Activated B cell treated with CpG ODN at 0.5 μM for 24 hours (primary cell): ENCODE results near the gene RNF212B. TPM values are rescaled to one million over a fixed set of nuclear protein-coding genes. Genes with fewer than 3 reads are reported as not detected.

Source experiments
- ATAC-seq: fragments of 200-7000 bp; cut with Tn5 transposase; one replicate; pipeline ENCODE4 v1.10.0; 2021; ENCODE audit warnings: low read depth, mild to moderate bottlenecking, moderate library complexity
- CTCF ChIA-PET: fragments of 350-600 bp; sonication (Branson Sonifier 250); formaldehyde crosslinking; loops from one replicate; lab custom pipeline; 2021; ENCODE audit warnings: antibody characterized with exemption; lab: Charles Lee
- POLR2A ChIA-PET: fragments of 350-600 bp; sonication (Branson Sonifier 250); formaldehyde crosslinking; loops from one replicate; lab custom pipeline; 2021; ENCODE audit warnings: antibody characterized with exemption; lab: Charles Lee
- DNase-seq: peaks from one replicate; pipeline ENCODE4 v3.0.0; 2022
- H3K27ac Mint-ChIP-seq: one replicate; pipeline ENCODE4 v1.8.0; 2020; ENCODE audit warnings: mixed read lengths
- H3K27me3 Mint-ChIP-seq: one replicate; pipeline ENCODE4 v1.8.0; 2021; ENCODE audit warnings: mixed read lengths
- H3K36me3 Mint-ChIP-seq: one replicate; pipeline ENCODE4 v1.8.0; 2021; ENCODE audit warnings: low read depth, mixed read lengths
- H3K4me1 Mint-ChIP-seq: one replicate; pipeline ENCODE4 v1.8.0; 2021; ENCODE audit warnings: mixed read lengths
- H3K4me3 Mint-ChIP-seq: one replicate; pipeline ENCODE4 v1.8.0; 2020; ENCODE audit warnings: mild to moderate bottlenecking, mixed read lengths
- H3K9me3 Mint-ChIP-seq: one replicate; pipeline ENCODE4 v1.8.0; 2020; ENCODE audit warnings: mixed read lengths
- intact Hi-C: fragments of 100-400 bp; cut with micrococcal nuclease; formaldehyde crosslinking; loops from one replicate; pipeline ENCODE4 v1.15.1; 2024
- total RNA-seq: library from RNA; stranded (reverse); gene quantifications from 2 replicates; pipeline ENCODE4 v1.2.3, GENCODE V29; 2022
- TF ChIP-seq, protein P1 (sequence below): fragments of 200-600 bp; IDR thresholded peaks from one replicate; pipeline ENCODE4 v1.8.0; 2022; ENCODE audit warnings: antibody characterized with exemption, mild to moderate bottlenecking

RNF212B gene
- total RNA-seq, 1 donor from 2014 or later = not detected

DNA sequence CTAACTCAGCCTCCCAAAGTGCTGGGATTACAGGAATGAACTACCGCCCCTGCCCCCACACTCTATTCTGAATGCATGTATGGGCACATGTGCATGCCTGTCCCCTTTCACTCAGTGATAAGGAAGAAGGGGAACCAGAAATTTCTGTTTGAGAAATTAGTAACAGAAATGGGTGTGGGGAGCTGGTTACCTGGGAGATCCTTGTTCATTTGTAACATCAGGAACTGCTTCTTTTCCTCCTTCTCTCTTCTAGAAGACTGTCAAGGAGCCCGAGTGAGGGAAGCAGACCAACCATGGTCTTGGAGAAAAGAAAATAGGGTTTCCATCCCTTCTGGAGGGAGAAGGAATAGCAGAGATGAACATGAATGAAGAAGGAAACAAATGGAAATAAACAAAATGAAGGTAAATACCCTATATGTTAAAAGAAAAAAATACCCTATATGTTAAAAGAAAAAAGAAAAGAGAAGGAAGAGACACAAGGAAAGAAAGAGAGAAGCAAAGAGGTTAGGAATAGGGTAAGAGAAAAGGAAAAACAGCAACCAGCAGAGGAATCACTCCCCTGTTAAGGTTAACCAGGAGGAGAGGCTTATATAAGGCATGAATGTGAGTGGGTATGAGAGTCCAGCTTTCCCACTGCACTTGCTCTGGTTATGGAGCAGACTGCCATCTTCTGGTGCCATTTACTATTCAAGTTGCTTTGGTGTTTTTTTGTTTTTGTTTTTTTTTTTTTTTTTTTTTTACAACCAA lies 61.6 kb downstream of the RNF212B start:
- ATAC-seq (no peak), DNase-seq (no peak)
- Mint-ChIP-seq H3K36me3 (peaks cover 27% of the 10 kb centered on the region), H3K4me1 (peaks cover 31% of the 10 kb centered on the region), H3K4me3 (peak overlapping the region; percentile 17), H3K27me3 (no peaks in the 10 kb centered on the region), H3K9me3 (no peaks in the 10 kb centered on the region), H3K27ac (peak overlapping the region; percentile 26)
- POLR2A ChIA-PET = interaction anchor here (0.6 to 14.2 kb wide), 5 partner anchors 10 to 234 kb away, joined by 5 to 339 read pairs (median 11); partner anchors contain the start of genes HOMEZ and PABPN1
- CTCF ChIA-PET = interaction anchor here (0.5 to 1.4 kb wide), 2 partner anchors 81 to 178 kb away, joined by 3 to 5 read pairs; no protein-coding TSS in a partner anchor
- intact Hi-C loops = loop anchor here (1.0 to 5.0 kb wide), 2 partner anchors 34 to 222 kb away; no protein-coding TSS in a partner anchor
- TF ChIP-seq, protein P1, sequence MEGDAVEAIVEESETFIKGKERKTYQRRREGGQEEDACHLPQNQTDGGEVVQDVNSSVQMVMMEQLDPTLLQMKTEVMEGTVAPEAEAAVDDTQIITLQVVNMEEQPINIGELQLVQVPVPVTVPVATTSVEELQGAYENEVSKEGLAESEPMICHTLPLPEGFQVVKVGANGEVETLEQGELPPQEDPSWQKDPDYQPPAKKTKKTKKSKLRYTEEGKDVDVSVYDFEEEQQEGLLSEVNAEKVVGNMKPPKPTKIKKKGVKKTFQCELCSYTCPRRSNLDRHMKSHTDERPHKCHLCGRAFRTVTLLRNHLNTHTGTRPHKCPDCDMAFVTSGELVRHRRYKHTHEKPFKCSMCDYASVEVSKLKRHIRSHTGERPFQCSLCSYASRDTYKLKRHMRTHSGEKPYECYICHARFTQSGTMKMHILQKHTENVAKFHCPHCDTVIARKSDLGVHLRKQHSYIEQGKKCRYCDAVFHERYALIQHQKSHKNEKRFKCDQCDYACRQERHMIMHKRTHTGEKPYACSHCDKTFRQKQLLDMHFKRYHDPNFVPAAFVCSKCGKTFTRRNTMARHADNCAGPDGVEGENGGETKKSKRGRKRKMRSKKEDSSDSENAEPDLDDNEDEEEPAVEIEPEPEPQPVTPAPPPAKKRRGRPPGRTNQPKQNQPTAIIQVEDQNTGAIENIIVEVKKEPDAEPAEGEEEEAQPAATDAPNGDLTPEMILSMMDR = no peak

DNA sequence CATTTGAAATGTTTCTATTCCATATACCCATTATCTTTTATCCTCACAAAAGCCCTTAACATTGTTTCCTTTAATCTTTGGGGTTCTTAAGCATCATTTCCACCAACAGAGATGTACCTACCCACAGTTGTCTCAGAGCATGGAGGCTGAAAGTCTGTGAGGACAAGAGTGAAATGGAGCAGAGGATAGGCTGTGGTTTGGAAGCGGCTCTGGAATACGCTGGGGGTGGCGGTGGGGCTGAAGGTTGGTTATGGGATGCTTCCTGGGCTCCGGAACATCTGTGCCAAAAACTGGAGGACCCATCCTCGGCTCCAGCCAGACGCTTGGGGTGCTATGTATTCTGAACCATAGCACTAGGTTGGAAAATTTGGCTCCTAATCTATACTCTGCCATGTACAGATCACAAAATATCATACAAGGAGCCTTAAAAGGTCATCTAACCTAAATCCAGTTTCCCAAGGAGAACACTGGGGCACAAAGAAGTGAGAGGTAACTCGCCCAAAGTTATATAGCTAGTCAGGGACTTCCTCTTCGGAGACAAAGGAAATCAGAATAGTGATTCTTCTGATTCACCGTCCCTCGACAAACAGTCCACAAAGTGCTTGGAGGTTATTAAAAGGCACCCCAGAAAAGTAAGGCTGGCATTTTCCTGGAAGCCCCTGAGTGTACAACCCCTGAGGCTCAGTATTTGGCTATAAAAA lies 62.4 kb downstream of the RNF212B start:
- H3K4me1 Mint-ChIP-seq = peaks cover 27% of the 10 kb centered on the region
- peaks cover 27% of the 10 kb centered on the region for H3K36me3 Mint-ChIP-seq
- H3K4me3 Mint-ChIP-seq = peak overlapping the region; percentile 90
- ChIA-PET POLR2A (interaction anchor here (0.6 to 14.2 kb wide), 12 partner anchors 11 to 743 kb away, joined by 3 to 339 read pairs (median 6); partner anchors contain the start of genes ACIN1, C14orf119, HOMEZ and PABPN1), CTCF (interaction anchor here (1.4 to 3.6 kb wide), 4 partner anchors 14 to 179 kb away, joined by 5 to 38 read pairs (median 10); partner anchors contain the start of genes HOMEZ and PABPN1)
- ATAC-seq (no peak), DNase-seq (no peak)
- TF ChIP-seq, protein P1 = no peak
- no peaks in the 10 kb centered on the region for H3K9me3 Mint-ChIP-seq
- intact Hi-C loops = loop anchor here (1.0 to 10.0 kb wide), 11 partner anchors 35 to 1993 kb away; partner anchors contain the start of genes CHMP4A, OXA1L and RBM23
- peak overlapping the region; percentile 90 for H3K27ac Mint-ChIP-seq
- H3K27me3 Mint-ChIP-seq = no peaks in the 10 kb centered on the region

DNA sequence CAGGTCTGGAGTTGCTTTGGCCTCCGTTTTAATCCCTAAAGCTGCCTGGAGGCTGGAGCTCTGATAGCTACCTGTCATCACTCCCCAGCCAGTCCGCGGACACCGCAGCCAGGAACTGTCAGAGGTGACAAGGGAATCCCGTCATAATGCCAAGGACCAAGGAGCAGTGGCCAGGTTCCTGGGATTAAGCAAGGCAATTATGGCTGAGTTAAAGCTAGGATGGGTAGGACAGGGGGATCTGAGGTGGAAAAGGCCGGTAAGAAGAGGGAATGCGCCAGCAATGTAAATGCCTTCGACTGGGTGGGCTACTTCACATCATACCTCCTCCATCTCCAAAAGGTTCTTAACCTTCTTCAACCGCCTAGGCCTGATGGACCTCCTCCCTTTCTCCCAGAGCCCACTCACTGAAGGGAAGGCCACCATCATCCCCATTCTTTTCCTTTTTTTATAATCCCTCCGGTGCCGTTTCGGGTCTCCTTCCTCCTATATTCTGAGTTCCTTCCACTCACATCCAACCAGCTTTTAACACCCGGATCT lies 63.0 kb downstream of the RNF212B start:
- DNase-seq = peak; percentile 22
- POLR2A ChIA-PET = interaction anchor here (0.6 to 14.2 kb wide), 13 partner anchors 12 to 744 kb away, joined by 3 to 339 read pairs (median 5); partner anchors contain the start of genes ACIN1, C14orf119, HAUS4 and HOMEZ
- no peaks in the 10 kb centered on the region for H3K9me3 Mint-ChIP-seq
- peak overlapping the region; percentile 90 for H3K4me3 Mint-ChIP-seq
- ATAC-seq = no peak
- H3K27me3 Mint-ChIP-seq = no peaks in the 10 kb centered on the region
- peak overlapping the region; percentile 90 for H3K27ac Mint-ChIP-seq
- intact Hi-C loops = loop anchor here (1.0 to 10.0 kb wide), 16 partner anchors 7 to 1993 kb away; partner anchors contain the start of genes ACIN1, C14orf119, CHMP4A and HOMEZ
- CTCF ChIA-PET = interaction anchor here (0.8 to 3.6 kb wide), 6 partner anchors 8 to 206 kb away, joined by 3 to 38 read pairs (median 6); partner anchors contain the start of genes ACIN1, C14orf119, HOMEZ and PABPN1
- peaks cover 30% of the 10 kb centered on the region for H3K4me1 Mint-ChIP-seq
- TF ChIP-seq, protein P1 = no peak
- H3K36me3 Mint-ChIP-seq = peaks cover 27% of the 10 kb centered on the region

DNA sequence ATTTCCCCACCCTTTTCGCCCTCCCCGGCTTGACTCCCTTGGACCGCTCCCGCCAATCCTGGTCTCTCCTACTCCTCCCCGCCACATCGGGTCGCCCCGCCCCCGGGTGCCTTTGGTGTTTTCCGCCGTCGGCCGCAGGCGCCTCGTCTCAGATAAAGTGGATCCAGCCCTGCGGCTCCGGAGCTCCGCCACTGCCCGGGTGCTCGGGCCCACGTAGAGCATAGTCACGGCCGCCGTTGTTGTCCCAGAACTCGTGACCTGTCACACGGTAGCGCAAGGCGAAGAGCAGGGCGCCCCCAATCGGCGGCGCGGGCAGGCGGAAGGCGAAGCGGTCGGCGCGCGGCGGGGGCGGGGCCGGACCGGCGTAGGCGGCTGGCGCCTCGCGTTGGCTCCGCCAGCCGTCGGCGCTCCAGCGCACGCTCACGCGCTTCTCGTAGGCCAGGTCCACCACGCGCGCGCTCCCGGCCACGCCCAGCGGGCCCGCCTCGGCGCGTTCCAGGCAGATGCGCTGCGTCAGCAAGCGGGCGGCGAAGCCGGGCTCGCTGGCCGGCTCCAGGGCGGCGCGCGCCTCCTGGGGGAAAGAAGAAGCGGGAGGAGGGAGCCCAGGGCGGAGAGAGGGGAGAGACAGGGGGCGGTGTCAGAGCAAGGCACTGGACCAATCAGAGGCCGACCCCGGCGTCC lies 63.7 kb downstream of the RNF212B start:
- TF ChIP-seq, protein P1 = no peak
- H3K27me3 Mint-ChIP-seq = no peaks in the 10 kb centered on the region
- DNase-seq (peak; percentile 99), ATAC-seq (peak; percentile 78)
- CTCF ChIA-PET = interaction anchor here (0.5 to 3.6 kb wide), 7 partner anchors 9 to 207 kb away, joined by 3 to 38 read pairs (median 3); partner anchors contain the start of genes ACIN1, C14orf119, HOMEZ and PABPN1
- POLR2A ChIA-PET = interaction anchor here (0.6 to 14.2 kb wide), 19 partner anchors 11 to 1129 kb away, joined by 3 to 339 read pairs (median 5); partner anchors contain the start of genes ACIN1, C14orf119, CBLN3 and HAUS4
- H3K9me3 Mint-ChIP-seq = no peaks in the 10 kb centered on the region
- H3K27ac Mint-ChIP-seq = peak overlapping the region; percentile 90
- intact Hi-C loops = loop anchor here (1.0 to 10.0 kb wide), 16 partner anchors 8 to 1994 kb away; partner anchors contain the start of genes ACIN1, C14orf119, CHMP4A and HOMEZ
- H3K36me3 Mint-ChIP-seq = peaks cover 23% of the 10 kb centered on the region
- peaks cover 37% of the 10 kb centered on the region for H3K4me1 Mint-ChIP-seq
- H3K4me3 Mint-ChIP-seq = peak overlapping the region; percentile 99
